HG03457 (cell line): ENCODE results near the gene KCNH2.
"Not testable (repeated sequence)": the region's sequence is repeated elsewhere in the genome, so short reads cannot be mapped to it uniquely, and the experiment has no call there.

Experiments
- ATAC-seq: cut with Tn5 transposase; IDR thresholded peaks from one replicate; pipeline ENCODE4 v1.9.1; 2021; ENCODE audit warnings: moderate number of reproducible peaks; ENCODE audit not compliant: unreplicated experiment

The KCNH2 gene

GRCh38 chr7:150910996-150911422 lies 67.1 kb downstream of the KCNH2 start:
- no peak for ATAC-seq

- not testable (repeated sequence) for ATAC-seq
Observed at GRCh38 chr7:150910305-150910995, 67.7 kb downstream of the KCNH2 start.

DNA sequence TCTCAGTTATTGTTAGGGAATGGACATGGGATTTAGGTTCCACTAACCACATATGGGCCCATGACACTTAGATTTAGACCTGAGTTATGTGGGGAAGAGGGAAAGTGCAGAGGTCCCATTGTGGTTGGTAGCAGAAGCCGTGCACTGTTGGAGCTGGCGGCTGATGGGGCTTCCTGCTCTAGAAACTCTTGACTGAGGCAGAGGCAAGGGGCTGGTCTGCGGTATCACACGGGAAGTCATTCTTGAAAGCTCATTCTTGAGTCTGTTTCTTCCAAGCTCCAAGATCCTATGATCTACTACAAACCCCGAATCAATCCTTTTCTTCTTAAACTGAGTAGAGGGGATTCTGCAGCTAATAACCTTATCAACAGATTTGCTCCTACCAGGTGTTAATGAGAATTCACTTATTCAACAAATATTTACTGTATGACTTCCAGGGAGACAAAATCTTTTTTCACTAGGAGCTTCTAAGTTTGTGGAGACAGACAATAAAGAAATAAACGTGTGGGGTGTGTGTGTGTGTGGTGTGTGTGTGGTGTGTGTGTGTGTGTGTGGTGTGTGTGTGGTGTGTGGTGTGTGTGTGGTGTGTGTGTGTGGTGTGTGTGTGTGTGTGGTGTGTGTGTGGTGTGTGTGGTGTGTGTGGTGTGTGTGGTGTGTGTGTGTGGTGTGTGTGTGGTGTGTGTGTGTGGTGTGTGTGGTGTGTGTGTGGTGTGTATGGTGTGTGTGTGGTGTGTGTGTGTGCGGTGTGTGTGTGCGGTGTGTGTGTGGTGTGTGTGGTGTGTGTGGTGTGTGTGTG lies 68.7 kb downstream of the KCNH2 start:
- ATAC-seq = no peak

DNA sequence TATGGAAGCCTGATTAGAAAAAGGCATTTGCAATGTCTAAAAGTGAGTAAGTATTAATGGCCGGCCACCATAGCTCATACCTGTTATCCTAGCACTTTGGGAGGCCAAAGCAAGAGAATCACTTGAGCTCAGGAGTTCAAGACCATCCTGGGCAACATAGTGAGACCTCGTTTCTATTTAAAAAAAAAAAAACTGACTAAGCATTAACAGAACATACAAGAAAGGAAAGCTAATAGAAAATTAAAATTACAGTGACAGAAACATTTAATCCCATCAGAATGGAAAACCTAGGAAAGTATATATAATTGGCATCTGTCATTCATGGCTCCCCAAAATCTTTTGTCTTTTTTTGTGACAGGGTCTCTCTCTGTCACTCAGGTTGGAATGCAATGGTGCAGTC lies 69.9 kb downstream of the KCNH2 start:
- no peak for ATAC-seq

DNA sequence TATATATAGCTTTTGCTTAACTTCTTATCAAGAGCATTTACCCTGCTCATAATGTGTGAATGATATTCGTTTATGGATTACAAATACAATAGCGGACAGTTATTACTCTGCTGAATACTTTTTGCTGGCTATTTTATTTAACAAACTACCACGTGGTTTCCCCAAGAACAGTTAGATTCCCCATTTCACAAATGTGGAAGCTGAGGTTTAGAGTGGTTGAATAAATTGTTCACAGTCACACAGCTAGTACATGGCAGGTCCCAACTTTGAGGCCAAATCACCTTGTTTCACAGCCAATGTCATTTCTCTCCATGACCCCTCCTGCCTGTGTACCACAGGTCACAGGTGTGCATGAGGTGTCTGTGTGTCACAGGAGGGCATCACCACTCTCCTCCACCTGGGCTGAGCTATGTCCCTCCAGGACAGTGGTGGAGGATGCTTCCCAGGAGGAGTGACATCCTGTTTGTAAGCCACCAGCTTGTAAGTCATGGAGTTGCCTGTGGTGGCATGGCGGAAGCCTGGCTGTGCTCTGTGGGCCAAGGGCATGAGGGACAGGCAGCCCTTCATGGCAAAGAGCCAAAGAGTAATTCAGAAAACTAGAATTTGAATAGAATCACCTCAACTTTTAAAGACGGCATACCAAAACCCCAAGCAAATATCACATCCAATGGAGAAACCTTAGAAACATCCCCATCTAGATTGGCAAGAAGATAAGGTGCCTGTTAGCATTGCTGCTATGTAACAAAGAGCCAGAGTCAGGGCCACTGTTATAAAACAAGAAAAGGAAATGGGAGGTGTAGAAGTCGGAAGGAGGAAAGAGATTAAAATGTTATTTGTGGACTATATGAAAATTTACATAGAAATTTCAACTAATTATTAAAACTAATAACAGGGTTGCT lies 73.9 kb downstream of the KCNH2 start:
- no peak for ATAC-seq

- ATAC-seq = no peak
Observed at GRCh38 chr7:150903606-150904005, 74.5 kb downstream of the KCNH2 start.

GRCh38 chr7:150902078-150903033 lies 75.8 kb downstream of the KCNH2 start:
- ATAC-seq = no peak

- ATAC-seq = no peak
Observed at GRCh38 chr7:150901160-150902035, 76.7 kb downstream of the KCNH2 start.

GRCh38 chr7:150900675-150901074 lies 77.4 kb downstream of the KCNH2 start:
- ATAC-seq = no peak

DNA sequence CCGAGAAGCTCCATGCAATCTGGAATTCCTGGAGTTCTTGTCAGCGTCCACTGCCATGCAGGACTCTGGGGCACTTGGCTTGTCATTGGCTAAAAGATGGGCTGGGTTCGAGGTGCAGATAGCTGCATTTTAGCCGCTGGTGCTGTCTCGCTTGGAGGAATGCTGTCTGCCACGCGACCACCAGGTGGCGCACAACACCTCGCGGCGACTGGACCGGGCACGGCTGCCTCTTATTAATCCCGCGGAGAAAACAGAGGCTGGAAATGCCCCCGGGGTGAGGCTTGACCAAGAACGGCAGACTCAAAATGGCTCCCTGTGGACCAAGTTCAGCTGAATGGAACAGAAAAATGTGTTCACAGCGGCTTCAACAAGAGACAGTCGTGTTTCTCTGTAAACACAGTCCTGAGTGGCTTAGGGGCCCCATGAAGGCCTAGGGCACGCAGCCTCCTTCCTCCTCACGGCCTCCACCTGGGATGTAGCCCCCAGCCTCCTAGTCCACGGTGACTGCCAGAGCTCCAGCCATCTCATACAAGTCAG lies 79.6 kb downstream of the KCNH2 start:
- no peak for ATAC-seq

- no peak for ATAC-seq
Observed at GRCh38 chr7:150897502-150898474, 80.3 kb downstream of the KCNH2 start.

DNA sequence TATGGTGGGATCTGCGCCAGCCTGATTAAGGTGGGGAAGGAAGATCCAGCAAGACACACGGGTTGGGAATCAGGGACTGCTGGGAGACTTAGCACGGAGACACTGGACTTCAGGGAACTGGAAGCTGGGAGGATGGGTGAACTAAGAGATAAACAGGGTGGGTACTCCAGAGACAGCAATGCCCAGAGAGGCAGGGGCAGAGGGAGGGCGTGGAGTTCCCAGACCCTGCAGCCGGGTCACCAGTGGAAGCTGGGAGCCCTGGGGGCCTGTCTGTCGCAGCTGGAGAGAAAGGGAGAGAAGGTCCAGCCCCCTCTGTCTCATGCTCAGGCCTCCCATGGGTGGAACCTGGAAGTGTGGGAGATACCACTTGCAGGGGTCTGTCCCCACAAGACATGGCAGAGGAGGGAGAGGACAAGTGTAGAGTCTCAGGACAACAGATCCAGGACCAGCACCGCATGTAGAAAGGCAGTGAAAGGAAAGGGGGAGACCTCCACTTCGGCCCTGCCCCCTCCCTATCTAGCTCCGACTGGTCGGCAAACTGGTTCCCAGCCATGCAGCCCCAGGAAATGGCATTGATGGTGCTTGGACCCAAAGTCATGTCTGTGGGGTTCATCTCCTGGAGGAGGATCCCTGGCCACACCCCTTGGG lies 81.4 kb downstream of the KCNH2 start:
- no peak for ATAC-seq

DNA sequence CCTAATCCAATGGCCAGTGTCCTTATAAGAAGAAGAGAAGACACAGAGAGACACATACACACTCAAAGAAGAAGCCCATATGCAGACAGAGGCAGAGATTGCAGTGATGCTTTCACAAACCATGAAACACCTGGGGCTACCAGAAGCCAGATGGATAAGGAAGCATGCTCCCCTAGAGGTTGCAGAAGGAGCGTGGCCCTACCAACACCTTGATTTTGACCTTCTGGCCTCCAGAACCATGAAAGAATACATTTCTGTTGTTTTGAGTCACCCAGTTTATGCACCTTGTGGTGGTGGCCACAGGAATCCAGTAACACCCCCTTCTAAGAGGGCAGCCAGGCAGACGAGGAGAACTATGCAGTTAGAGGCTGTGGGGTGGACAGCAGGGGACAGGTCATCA lies 82.3 kb downstream of the KCNH2 start:
- no peak for ATAC-seq
